GM21390 (cell line): Measurements from ENCODE around the gene JAM3.
A peak's percentile ranks its signal among the peaks of the same experiment; 100 is the strongest.

ENCODE experiments used
- ATAC-seq: cut with Tn5 transposase; IDR thresholded peaks from one replicate; pipeline ENCODE4 v1.9.1; 2021; ENCODE audit not compliant: unreplicated experiment

The JAM3 gene

GRCh38 chr11:134039726-134040385 is 29.0 kb upstream of the JAM3 start:
- no peak for ATAC-seq

GRCh38 chr11:134040386-134041302 is 28.2 kb upstream of the JAM3 start:
- no peak for ATAC-seq

- no peak for ATAC-seq
Measured at GRCh38 chr11:134041349-134041748, 27.5 kb upstream of the JAM3 start.

GRCh38 chr11:134041791-134042696 is 26.8 kb upstream of the JAM3 start:
- ATAC-seq = no peak

GRCh38 chr11:134043821-134044420 is 25.0 kb upstream of the JAM3 start:
- ATAC-seq = no peak

GRCh38 chr11:134044514-134045284 is 24.2 kb upstream of the JAM3 start:
- no peak for ATAC-seq

- no peak for ATAC-seq
Measured at GRCh38 chr11:134045799-134046635, 22.9 kb upstream of the JAM3 start.

GRCh38 chr11:134046681-134047449 is 22.0 kb upstream of the JAM3 start:
- ATAC-seq = no peak

- no peak for ATAC-seq
Measured at GRCh38 chr11:134047586-134047999, 21.3 kb upstream of the JAM3 start.

- ATAC-seq = no peak
Measured at GRCh38 chr11:134048028-134048427, 20.8 kb upstream of the JAM3 start.

GRCh38 chr11:134049303-134049702 is 19.6 kb upstream of the JAM3 start:
- ATAC-seq = no peak

- ATAC-seq = peak; percentile 92
Measured at GRCh38 chr11:134050541-134051383, 18.1 kb upstream of the JAM3 start.

- no peak for ATAC-seq
Measured at GRCh38 chr11:134052395-134052987, 16.4 kb upstream of the JAM3 start.

GRCh38 chr11:134052988-134053945 is 15.6 kb upstream of the JAM3 start:
- ATAC-seq = no peak

GRCh38 chr11:134055029-134055428 is 13.8 kb upstream of the JAM3 start:
- no peak for ATAC-seq

- no peak for ATAC-seq
Measured at GRCh38 chr11:134060316-134060715, 8.6 kb upstream of the JAM3 start.
